ENCODE results near the gene CDH4.

GRCh38 chr20:61535956-61536355 is 283.9 kb downstream of the CDH4 start:
- TF ChIP-seq ZNF133 (tag by site-specific recombination; IDR thresholded peaks at IDR 0.05) (no peak), CTCF (tag by site-specific recombination; IDR thresholded peaks at IDR 0.05) (no peak), ZNF423 (tag by site-specific recombination; IDR thresholded peaks at IDR 0.05) (no peak), ZNF549 (tag by site-specific recombination; IDR thresholded peaks at IDR 0.05) (no peak), ZBTB6 (tag by site-specific recombination; IDR thresholded peaks at IDR 0.05) (no peak)
